IMR-90 (cell line): ENCODE measurements around the gene ATM. TPM values are rescaled to one million over a fixed set of nuclear protein-coding genes. Genes with fewer than 3 reads are reported as not detected.

ENCODE experiments used
- microRNA-seq, 2 experiments: library from miRNA; stranded (forward) in 1 of 2; unstranded in 1 of 2; fragments of 10-50 nt in 1 of 2; fragments of <30 nt in 1 of 2; gene quantifications in 1 of 2; microRNA quantifications in 1 of 2; one replicate each; pipeline versions ENCODE3 to v1.1.0; 2013 to 2020; ENCODE audit not compliant: insufficient read depth in 1 of 2, insufficient read length in 1 of 2, unreplicated experiment in 1 of 2
- polyA plus RNA-seq, 3 experiments: library from polyadenylated mRNA; depleted of rRNA; stranded (reverse); fragments of >200 nt; gene quantifications; 2 replicates each; pipeline ENCODE4 v1.2.3, GENCODE V29; 2012; ENCODE audit warnings: low replicate concordance in 1 of 3
- small RNA-seq, 5 experiments: library from RNA; depleted of rRNA; stranded (forward); fragments of <200 nt; gene quantifications; one replicate each; pipeline ENCODE3, GENCODE V24; 2012
- total RNA-seq: library from RNA; depleted of rRNA; stranded (reverse); fragments of >200 nt; gene quantifications from 2 replicates; pipeline ENCODE4 v1.2.3, GENCODE V29; 2012; rRNA removed

The ATM gene
- total and polyA plus RNA-seq, 2 of the 4 experiments (the other 2 are of a cell fraction): 18.1 to 30.6 TPM

Small RNA genes within 50 kb of the gene (microRNA-seq; reads per million reads assigned to microRNA genes)
- not detected for gene RF00019 (ENCODE audit: insufficient read depth, insufficient read length)

Small RNA genes within 50 kb of the gene (small RNA-seq; reads per million reads assigned to genes)
- 0 reads per million in 5 experiments for gene RF00019

Other genes starting within 250 kb of the ATM start
- gene CUL5, start 214.2 kb upstream of the ATM start, total RNA-seq: 31.0 and 49.7 TPM in 2 replicates
- gene CUL5, start 214.2 kb upstream of the ATM start, polyA plus RNA-seq (2012; rRNA removed): 6.5 and 8.8 TPM in 2 replicates
- gene ACAT1, start 101.5 kb upstream of the ATM start, total RNA-seq: 57.7 and 87.2 TPM in 2 replicates
- gene ACAT1, start 101.5 kb upstream of the ATM start, polyA plus RNA-seq (2012; rRNA removed): 54.1 and 59.9 TPM in 2 replicates
- gene NPAT, start 429 bp upstream of the ATM start, total RNA-seq: 10.6 and 13.3 TPM in 2 replicates
- 2.8 and 3.1 TPM in 2 replicates for gene NPAT, start 429 bp upstream of the ATM start, polyA plus RNA-seq (2012; rRNA removed)
- gene C11orf65, start 244.5 kb downstream of the ATM start, total RNA-seq: 0.18 and 0.56 TPM in 2 replicates
- 0.12 TPM in 1 of 2 replicates, not detected in the other for gene C11orf65, start 244.5 kb downstream of the ATM start, polyA plus RNA-seq (2012; rRNA removed)